Activated CD4-positive, alpha-beta T cell treated with anti-CD3 and anti-CD28 coated beads for 1 hour (primary cell): ENCODE measurements around the gene LAMC3.

Experiments
- DNase-seq: peaks from one replicate; pipeline ENCODE4 v3.0.0-alpha.2; 2020

LAMC3 gene

GRCh38 chr9:131125288-131126058 lies 116.5 kb downstream of the LAMC3 start, which contains the start of gene NUP214:
Gene NUP214, plus strand, starts transcription at chr9:131125586. Its CDS starts 119 bp downstream, at chr9:131125705.
- DNase-seq, result peak; percentile 100

GRCh38 chr9:131126059-131126426 lies 117.1 kb downstream of the LAMC3 start:
- no peak for DNase-seq

GRCh38 chr9:131129183-131129582 lies 120.2 kb downstream of the LAMC3 start:
- DNase-seq, result no peak

GRCh38 chr9:131138676-131139075 lies 129.7 kb downstream of the LAMC3 start:
- DNase-seq, result no peak

- no peak for DNase-seq
These were observed 131.1 kb downstream of the LAMC3 start for GRCh38 chr9:131140112-131140511.

GRCh38 chr9:131140550-131140949 lies 131.6 kb downstream of the LAMC3 start:
- DNase-seq, result no peak

GRCh38 chr9:131142160-131142559 lies 133.2 kb downstream of the LAMC3 start:
- DNase-seq, result no peak
